ENCODE measurements around the gene HDAC4.

Gene HDAC4

GRCh38 chr2:239275847-239276831 is 124.7 kb downstream of the HDAC4 start:
- H3K4me3 ChIP-seq (ENCODE audit: low read depth, low read length), result no peak overlapping the region
- H3K9me3 ChIP-seq (ENCODE audit: control insufficient read depth, insufficient read depth, low read length), result no peaks in the 10 kb centered on the region
- H3K36me3 ChIP-seq (ENCODE audit: control insufficient read depth, insufficient read depth, low read length), result no peaks in the 10 kb centered on the region
- H3K27me3 ChIP-seq (ENCODE audit: control insufficient read depth, insufficient read depth, low read length), result no peaks in the 10 kb centered on the region
- no peaks in the 10 kb centered on the region for H3K4me1 ChIP-seq (ENCODE audit: control insufficient read depth, insufficient read depth, low read length)
- H3K9ac ChIP-seq (ENCODE audit: low read depth, low read length), result no peak overlapping the region

GRCh38 chr2:239275044-239275685 is 125.7 kb downstream of the HDAC4 start:
- H3K9me3 ChIP-seq (ENCODE audit: control insufficient read depth, insufficient read depth, low read length), result no peaks in the 10 kb centered on the region
- no peaks in the 10 kb centered on the region for H3K4me1 ChIP-seq (ENCODE audit: control insufficient read depth, insufficient read depth, low read length)
- H3K4me3 ChIP-seq (ENCODE audit: low read depth, low read length), result no peak overlapping the region
- no peaks in the 10 kb centered on the region for H3K27me3 ChIP-seq (ENCODE audit: control insufficient read depth, insufficient read depth, low read length)
- no peak overlapping the region for H3K9ac ChIP-seq (ENCODE audit: low read depth, low read length)
- no peaks in the 10 kb centered on the region for H3K36me3 ChIP-seq (ENCODE audit: control insufficient read depth, insufficient read depth, low read length)

GRCh38 chr2:239274391-239275043 is 126.3 kb downstream of the HDAC4 start:
- H3K9ac ChIP-seq (ENCODE audit: low read depth, low read length), result no peak overlapping the region
- no peaks in the 10 kb centered on the region for H3K27me3 ChIP-seq (ENCODE audit: control insufficient read depth, insufficient read depth, low read length)
- H3K4me1 ChIP-seq (ENCODE audit: control insufficient read depth, insufficient read depth, low read length), result no peaks in the 10 kb centered on the region
- no peak overlapping the region for H3K4me3 ChIP-seq (ENCODE audit: low read depth, low read length)
- no peaks in the 10 kb centered on the region for H3K9me3 ChIP-seq (ENCODE audit: control insufficient read depth, insufficient read depth, low read length)
- no peaks in the 10 kb centered on the region for H3K36me3 ChIP-seq (ENCODE audit: control insufficient read depth, insufficient read depth, low read length)

GRCh38 chr2:239273280-239274234 is 127.3 kb downstream of the HDAC4 start:
- Histone ChIP-seq H3K27me3 (ENCODE audit: control insufficient read depth, insufficient read depth, low read length) (no peaks in the 10 kb centered on the region), H3K36me3 (ENCODE audit: control insufficient read depth, insufficient read depth, low read length) (no peaks in the 10 kb centered on the region), H3K9me3 (ENCODE audit: control insufficient read depth, insufficient read depth, low read length) (no peaks in the 10 kb centered on the region), H3K9ac (ENCODE audit: low read depth, low read length) (no peak overlapping the region), H3K4me1 (ENCODE audit: control insufficient read depth, insufficient read depth, low read length) (no peaks in the 10 kb centered on the region), H3K4me3 (ENCODE audit: low read depth, low read length) (no peak overlapping the region)

- Histone ChIP-seq H3K36me3 (ENCODE audit: control insufficient read depth, insufficient read depth, low read length) (no peaks in the 10 kb centered on the region), H3K9me3 (ENCODE audit: control insufficient read depth, insufficient read depth, low read length) (no peaks in the 10 kb centered on the region), H3K27me3 (ENCODE audit: control insufficient read depth, insufficient read depth, low read length) (no peaks in the 10 kb centered on the region), H3K4me3 (ENCODE audit: low read depth, low read length) (no peak overlapping the region), H3K4me1 (ENCODE audit: control insufficient read depth, insufficient read depth, low read length) (no peaks in the 10 kb centered on the region), H3K9ac (ENCODE audit: low read depth, low read length) (no peak overlapping the region)
These were observed 128.2 kb downstream of the HDAC4 start for GRCh38 chr2:239272626-239273025.

- Histone ChIP-seq H3K4me3 (ENCODE audit: low read depth, low read length) (no peak overlapping the region), H3K27me3 (ENCODE audit: control insufficient read depth, insufficient read depth, low read length) (no peaks in the 10 kb centered on the region), H3K9ac (ENCODE audit: low read depth, low read length) (no peak overlapping the region), H3K4me1 (ENCODE audit: control insufficient read depth, insufficient read depth, low read length) (no peaks in the 10 kb centered on the region), H3K36me3 (ENCODE audit: control insufficient read depth, insufficient read depth, low read length) (no peaks in the 10 kb centered on the region), H3K9me3 (ENCODE audit: control insufficient read depth, insufficient read depth, low read length) (no peaks in the 10 kb centered on the region)
These were observed 128.9 kb downstream of the HDAC4 start for GRCh38 chr2:239271882-239272281.

- no peak overlapping the region for H3K4me3 ChIP-seq (ENCODE audit: low read depth, low read length)
- H3K9ac ChIP-seq (ENCODE audit: low read depth, low read length), result no peak overlapping the region
- H3K27me3 ChIP-seq (ENCODE audit: control insufficient read depth, insufficient read depth, low read length), result no peaks in the 10 kb centered on the region
- no peaks in the 10 kb centered on the region for H3K4me1 ChIP-seq (ENCODE audit: control insufficient read depth, insufficient read depth, low read length)
- no peaks in the 10 kb centered on the region for H3K9me3 ChIP-seq (ENCODE audit: control insufficient read depth, insufficient read depth, low read length)
- H3K36me3 ChIP-seq (ENCODE audit: control insufficient read depth, insufficient read depth, low read length), result no peaks in the 10 kb centered on the region
These were observed 129.3 kb downstream of the HDAC4 start for GRCh38 chr2:239271471-239271870.

GRCh38 chr2:239269916-239270315 is 130.9 kb downstream of the HDAC4 start:
- H3K27me3 ChIP-seq (ENCODE audit: control insufficient read depth, insufficient read depth, low read length), result no peaks in the 10 kb centered on the region
- H3K9ac ChIP-seq (ENCODE audit: low read depth, low read length), result no peak overlapping the region
- peaks cover 6% of the 10 kb centered on the region for H3K4me1 ChIP-seq (ENCODE audit: control insufficient read depth, insufficient read depth, low read length)
- no peak overlapping the region for H3K4me3 ChIP-seq (ENCODE audit: low read depth, low read length)
- H3K36me3 ChIP-seq (ENCODE audit: control insufficient read depth, insufficient read depth, low read length), result no peaks in the 10 kb centered on the region
- no peaks in the 10 kb centered on the region for H3K9me3 ChIP-seq (ENCODE audit: control insufficient read depth, insufficient read depth, low read length)

- peaks cover 8% of the 10 kb centered on the region for H3K4me1 ChIP-seq (ENCODE audit: control insufficient read depth, insufficient read depth, low read length)
These were observed 131.5 kb downstream of the HDAC4 start for GRCh38 chr2:239269173-239269885.

GRCh38 chr2:239268549-239268948 is 132.3 kb downstream of the HDAC4 start:
- Histone ChIP-seq H3K4me1 (ENCODE audit: control insufficient read depth, insufficient read depth, low read length) (peaks cover 8% of the 10 kb centered on the region), H3K36me3 (ENCODE audit: control insufficient read depth, insufficient read depth, low read length) (no peaks in the 10 kb centered on the region), H3K4me3 (ENCODE audit: low read depth, low read length) (no peak overlapping the region), H3K9ac (ENCODE audit: low read depth, low read length) (no peak overlapping the region), H3K9me3 (ENCODE audit: control insufficient read depth, insufficient read depth, low read length) (no peaks in the 10 kb centered on the region), H3K27me3 (ENCODE audit: control insufficient read depth, insufficient read depth, low read length) (no peaks in the 10 kb centered on the region)

More at GRCh38 chr2:239269173-239269885, 131.5 kb downstream of the HDAC4 start:
- Histone ChIP-seq H3K4me3 (ENCODE audit: low read depth, low read length) (no peak overlapping the region), H3K36me3 (ENCODE audit: control insufficient read depth, insufficient read depth, low read length) (no peaks in the 10 kb centered on the region), H3K9ac (ENCODE audit: low read depth, low read length) (no peak overlapping the region), H3K9me3 (ENCODE audit: control insufficient read depth, insufficient read depth, low read length) (no peaks in the 10 kb centered on the region), H3K27me3 (ENCODE audit: control insufficient read depth, insufficient read depth, low read length) (no peaks in the 10 kb centered on the region)

All from iPS-15b (cell line).